Activated CD4-positive, alpha-beta memory T cell treated with anti-CD3 and anti-CD28 coated beads for 36 hours (primary cell): ENCODE results near the gene GRIN2C. TPM values are rescaled to one million over a fixed set of nuclear protein-coding genes. Genes with fewer than 3 reads are reported as not detected.

Experiments used
- CTCF ChIA-PET: fragments of 350-600 bp; sonication (Branson Sonifier 250); formaldehyde crosslinking; loops from one replicate; lab custom pipeline; 2021; ENCODE audit warnings: antibody characterized with exemption, inconsistent platforms; lab: Charles Lee
- POLR2A ChIA-PET: fragments of 350-600 bp; sonication (Branson Sonifier 250); formaldehyde crosslinking; loops from one replicate; lab custom pipeline; 2021; ENCODE audit warnings: antibody characterized with exemption; lab: Charles Lee
- DNase-seq: peaks from one replicate; pipeline ENCODE4 v3.0.0-alpha.2; 2020
- H3K27ac Mint-ChIP-seq: one replicate; pipeline ENCODE4 v1.8.0; 2021; ENCODE audit warnings: mixed read lengths
- H3K27me3 Mint-ChIP-seq: one replicate; pipeline ENCODE4 v1.8.0; 2021; ENCODE audit warnings: mixed read lengths
- H3K36me3 Mint-ChIP-seq: one replicate; pipeline ENCODE4 v1.8.0; 2021; ENCODE audit warnings: mixed read lengths
- H3K4me1 Mint-ChIP-seq: one replicate; pipeline ENCODE4 v1.8.0; 2021; ENCODE audit warnings: low read depth, mixed read lengths
- H3K4me3 Mint-ChIP-seq: one replicate; pipeline ENCODE4 v1.8.0; 2021; ENCODE audit warnings: mild to moderate bottlenecking, mixed read lengths
- H3K9me3 Mint-ChIP-seq: one replicate; pipeline ENCODE4 v1.8.0; 2021; ENCODE audit warnings: mixed read lengths
- intact Hi-C: fragments of 100-400 bp; cut with micrococcal nuclease; formaldehyde crosslinking; loops from one replicate; pipeline ENCODE4 v1.15.1; 2023
- total RNA-seq, 2 experiments: library from RNA; stranded (reverse); gene quantifications; one replicate each; pipeline ENCODE4 v1.2.3, GENCODE V29; 2021

Gene GRIN2C
- total RNA-seq, 2 experiments from 2014 or later: not detected

- Mint-ChIP-seq H3K27ac (no peak overlapping the region), H3K4me3 (no peak overlapping the region), H3K4me1 (no peaks in the 10 kb centered on the region), H3K27me3 (no peaks in the 10 kb centered on the region), H3K36me3 (peaks cover 17% of the 10 kb centered on the region), H3K9me3 (no peaks in the 10 kb centered on the region)
- DNase-seq: no peak
- CTCF ChIA-PET: interaction anchor here (2.1 kb wide), 1 partner anchor 10 kb away, joined by 11 read pairs; no protein-coding TSS in a partner anchor
- POLR2A ChIA-PET: no interaction called here
- intact Hi-C loops: no loop called here
These were observed 59.2 kb downstream of the GRIN2C start for GRCh38 chr17:74800531-74800930.

GRCh38 chr17:74799097-74799496, 60.6 kb downstream of the GRIN2C start:
- intact Hi-C loops: no loop called here
- H3K27ac Mint-ChIP-seq: no peak overlapping the region
- peaks cover 24% of the 10 kb centered on the region for H3K36me3 Mint-ChIP-seq
- no peaks in the 10 kb centered on the region for H3K4me1 Mint-ChIP-seq
- CTCF ChIA-PET: no interaction called here
- no peaks in the 10 kb centered on the region for H3K9me3 Mint-ChIP-seq
- H3K27me3 Mint-ChIP-seq: no peaks in the 10 kb centered on the region
- no peak for DNase-seq
- POLR2A ChIA-PET: no interaction called here
- H3K4me3 Mint-ChIP-seq: no peak overlapping the region

DNA sequence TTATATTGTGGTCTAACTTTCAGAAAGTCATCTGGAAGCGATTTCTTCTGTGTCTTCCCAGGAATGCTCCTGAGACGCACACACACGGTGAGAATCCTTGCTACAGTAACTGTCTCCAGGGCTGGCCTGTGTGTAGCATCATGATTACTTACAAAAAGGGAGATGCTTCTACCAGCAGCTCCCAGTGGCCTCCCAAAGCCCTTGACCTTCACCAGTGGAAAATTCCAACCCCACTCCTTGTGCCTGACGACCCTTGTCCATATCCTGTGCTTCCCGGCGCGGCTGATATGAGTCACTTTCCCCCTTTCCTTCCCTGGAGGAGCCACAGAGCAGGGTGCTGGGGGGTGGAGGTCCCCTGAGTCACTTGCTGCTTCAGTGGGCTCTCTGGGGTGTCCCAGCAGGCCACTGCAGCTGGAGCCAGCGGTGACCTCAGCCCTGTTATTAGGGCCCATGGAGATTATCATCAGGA, 61.4 kb downstream of the GRIN2C start:
- H3K4me3 Mint-ChIP-seq: no peak overlapping the region
- POLR2A ChIA-PET: no interaction called here
- no peaks in the 10 kb centered on the region for H3K27me3 Mint-ChIP-seq
- H3K4me1 Mint-ChIP-seq: no peaks in the 10 kb centered on the region
- intact Hi-C loops: no loop called here
- no peak for DNase-seq
- CTCF ChIA-PET: no interaction called here
- no peak overlapping the region for H3K27ac Mint-ChIP-seq
- peaks cover 24% of the 10 kb centered on the region for H3K36me3 Mint-ChIP-seq
- no peaks in the 10 kb centered on the region for H3K9me3 Mint-ChIP-seq

DNA sequence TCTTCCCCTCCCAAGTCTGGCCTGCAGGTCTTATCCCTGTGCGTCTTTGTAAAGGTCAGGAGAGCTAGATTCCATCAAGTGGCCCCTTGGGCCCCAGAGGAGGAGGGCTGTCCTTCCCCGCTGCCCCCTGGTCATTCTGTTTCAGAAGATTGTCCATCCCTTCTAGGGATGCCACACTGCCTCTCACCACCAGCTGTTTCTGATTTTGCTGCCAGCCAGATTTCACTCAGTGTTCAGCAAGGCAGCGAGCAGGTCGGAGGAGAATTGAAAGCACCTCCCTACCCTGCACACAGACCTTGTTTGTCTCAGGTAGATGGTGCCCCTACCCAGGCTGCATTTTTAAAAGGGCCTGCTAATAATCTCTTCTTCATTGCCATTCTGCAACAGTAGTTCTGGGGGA, 61.9 kb downstream of the GRIN2C start:
- Mint-ChIP-seq H3K4me3 (no peak overlapping the region), H3K27ac (no peak overlapping the region), H3K9me3 (no peaks in the 10 kb centered on the region), H3K4me1 (no peaks in the 10 kb centered on the region), H3K36me3 (peaks cover 25% of the 10 kb centered on the region), H3K27me3 (no peaks in the 10 kb centered on the region)
- POLR2A ChIA-PET: no interaction called here
- no peak for DNase-seq
- CTCF ChIA-PET: interaction anchor here (1.0 kb wide), 1 partner anchor 27 kb away, joined by 3 read pairs; no protein-coding TSS in a partner anchor
- intact Hi-C loops: no loop called here

GRCh38 chr17:74796866-74797265, 62.8 kb downstream of the GRIN2C start:
- POLR2A ChIA-PET: no interaction called here
- H3K4me3 Mint-ChIP-seq: no peak overlapping the region
- no peaks in the 10 kb centered on the region for H3K27me3 Mint-ChIP-seq
- H3K36me3 Mint-ChIP-seq: peaks cover 28% of the 10 kb centered on the region
- CTCF ChIA-PET: interaction anchor here (1.0 kb wide), 1 partner anchor 26 kb away, joined by 3 read pairs; no protein-coding TSS in a partner anchor
- H3K9me3 Mint-ChIP-seq: no peaks in the 10 kb centered on the region
- no peak overlapping the region for H3K27ac Mint-ChIP-seq
- DNase-seq: no peak
- intact Hi-C loops: no loop called here
- no peaks in the 10 kb centered on the region for H3K4me1 Mint-ChIP-seq

DNA sequence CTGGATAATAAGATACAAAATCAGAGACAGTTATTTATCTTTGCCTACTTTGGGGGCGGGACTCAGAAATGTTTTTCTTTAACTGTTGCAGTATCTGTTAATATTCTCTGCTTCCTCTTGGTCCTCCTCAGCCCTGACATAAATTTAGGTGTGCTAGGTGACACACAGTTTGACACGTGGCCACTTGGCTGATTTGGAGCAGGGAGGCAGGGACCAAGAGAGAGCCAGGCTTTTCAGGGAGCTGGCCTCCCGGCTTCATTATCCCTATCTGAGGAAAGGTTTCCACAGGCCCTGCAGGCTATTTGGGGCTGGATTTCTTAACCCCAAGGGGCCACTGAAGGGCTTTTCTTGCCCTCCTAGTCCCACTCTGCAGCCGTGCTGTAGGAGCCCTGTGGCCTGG, 63.5 kb downstream of the GRIN2C start:
- no peak for DNase-seq
- POLR2A ChIA-PET: no interaction called here
- H3K27me3 Mint-ChIP-seq: no peaks in the 10 kb centered on the region
- CTCF ChIA-PET: interaction anchor here (1.0 to 4.0 kb wide), 2 partner anchors 67 to 139 kb away, joined by 3 to 21 read pairs; no protein-coding TSS in a partner anchor
- H3K27ac Mint-ChIP-seq: no peak overlapping the region
- H3K36me3 Mint-ChIP-seq: peaks cover 31% of the 10 kb centered on the region
- intact Hi-C loops: no loop called here
- H3K4me3 Mint-ChIP-seq: no peak overlapping the region
- peaks cover 4% of the 10 kb centered on the region for H3K4me1 Mint-ChIP-seq
- H3K9me3 Mint-ChIP-seq: no peaks in the 10 kb centered on the region

GRCh38 chr17:74795327-74796020, 64.2 kb downstream of the GRIN2C start:
- no peaks in the 10 kb centered on the region for H3K27me3 Mint-ChIP-seq
- ChIA-PET POLR2A (no interaction called here), CTCF (interaction anchor here (1.0 to 4.0 kb wide), 2 partner anchors 68 to 138 kb away, joined by 3 to 21 read pairs; no protein-coding TSS in a partner anchor)
- intact Hi-C loops: no loop called here
- no peak for DNase-seq
- H3K9me3 Mint-ChIP-seq: no peaks in the 10 kb centered on the region
- peaks cover 30% of the 10 kb centered on the region for H3K36me3 Mint-ChIP-seq
- no peak overlapping the region for H3K4me3 Mint-ChIP-seq
- peaks cover 12% of the 10 kb centered on the region for H3K4me1 Mint-ChIP-seq
- no peak overlapping the region for H3K27ac Mint-ChIP-seq

DNA sequence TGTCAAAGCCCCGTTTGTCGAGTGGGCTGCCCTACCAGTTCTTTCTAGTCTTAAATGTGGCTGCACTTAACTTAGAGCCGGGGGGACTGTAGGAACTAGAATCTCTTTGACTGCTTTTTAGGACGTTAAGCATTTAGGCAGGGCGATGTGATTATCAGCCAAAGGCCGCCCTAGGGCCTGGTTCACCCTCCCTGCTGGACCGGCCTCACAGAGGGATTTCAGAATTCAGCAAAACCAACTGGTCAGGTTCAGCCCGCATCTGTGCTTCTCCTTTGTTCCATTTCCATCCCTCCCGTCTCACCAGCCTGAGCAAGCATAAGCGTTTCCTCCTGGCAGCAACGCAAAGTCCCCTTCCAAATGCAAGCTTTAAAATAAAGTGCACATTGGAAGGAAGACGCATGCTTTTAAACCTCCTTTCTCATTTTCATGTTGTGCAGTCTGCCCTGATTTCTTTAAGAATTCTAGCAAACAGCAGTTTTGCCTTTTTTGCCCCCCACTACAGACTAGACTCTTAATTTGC, 67.0 kb downstream of the GRIN2C start:
- ChIA-PET POLR2A (no interaction called here), CTCF (interaction anchor here (0.6 to 4.3 kb wide), 12 partner anchors 12 to 168 kb away, joined by 3 to 60 read pairs (median 13); no protein-coding TSS in a partner anchor)
- Mint-ChIP-seq H3K27ac (no peak overlapping the region), H3K27me3 (no peaks in the 10 kb centered on the region), H3K9me3 (no peaks in the 10 kb centered on the region), H3K4me1 (peaks cover 15% of the 10 kb centered on the region), H3K36me3 (peaks cover 29% of the 10 kb centered on the region), H3K4me3 (no peak overlapping the region)
- DNase-seq: no peak
- intact Hi-C loops: loop anchor here (5.0 kb wide), 1 partner anchor 165 kb away; no protein-coding TSS in a partner anchor

Other genes starting within 250 kb of the GRIN2C start
- not detected for gene CD300E, start 236.1 kb downstream of the GRIN2C start, total RNA-seq
- gene CD300LF, start 147.0 kb downstream of the GRIN2C start, total RNA-seq: not detected
- 1 to 10 TPM; 6.5 to 7.0 TPM for gene RAB37, start 122.6 kb downstream of the GRIN2C start, total RNA-seq
- gene NHERF1, start 111.3 kb downstream of the GRIN2C start, total RNA-seq: 100 to 1,000 TPM; 136 TPM
- 10 to 100 TPM; 42.9 to 46.9 TPM for gene NAT9, start 83.5 kb downstream of the GRIN2C start, total RNA-seq
- gene FDXR, start 13.1 kb upstream of the GRIN2C start, total RNA-seq: 10 to 100 TPM; 18.1 to 18.4 TPM
- not detected for gene FADS6, start 33.7 kb upstream of the GRIN2C start, total RNA-seq
- not detected for gene USH1G, start 63.4 kb upstream of the GRIN2C start, total RNA-seq
- gene OTOP2, start 64.4 kb upstream of the GRIN2C start, total RNA-seq: not detected
- not detected for gene OTOP3, start 76.0 kb upstream of the GRIN2C start, total RNA-seq
- 1 to 10 TPM; 2.3 to 2.6 TPM for gene HID1, start 112.9 kb upstream of the GRIN2C start, total RNA-seq
- 1 to 10 TPM; 1.1 to 1.3 TPM for gene CDR2L, start 127.7 kb upstream of the GRIN2C start, total RNA-seq
- gene MRPL58, start 152.8 kb upstream of the GRIN2C start, total RNA-seq: 10 to 100 TPM; 57.7 TPM
- 100 to 1,000 TPM; 249 to 261 TPM for gene ATP5PD, start 187.1 kb upstream of the GRIN2C start, total RNA-seq
- 10 to 100 TPM; 20.6 to 23.3 TPM for gene KCTD2, start 187.3 kb upstream of the GRIN2C start, total RNA-seq
- 1 to 10 TPM; 6.7 to 7.7 TPM for gene SLC16A5, start 228.1 kb upstream of the GRIN2C start, total RNA-seq